SK-N-SH (cell line): Measurements from ENCODE around the gene PLA2G4E. TPM values are rescaled to one million over a fixed set of nuclear protein-coding genes. Genes with fewer than 3 reads are reported as not detected.

Experiments
- CTCF ChIA-PET: fragments of 300-600, 350-600 bp; formaldehyde crosslinking; extraction: SDS; loops from one replicate; lab custom pipeline; 2021; lab: Yijun Ruan, JAX
- POLR2A ChIA-PET: fragments of 350-600 bp; sonication (Branson Sonifier 250); formaldehyde crosslinking; extraction: SDS; loops from one replicate; lab custom pipeline; 2020; ENCODE audit warnings: antibody characterized with exemption, inconsistent platforms; lab: Yijun Ruan, JAX
- DNase-seq: peaks from one replicate; pipeline ENCODE4 v3.0.0; 2012
- H2AFZ ChIP-seq: fragments of 200-600 bp; sonication (generic); 2 replicates; pipeline ENCODE4 v1.8.1; 2016; ENCODE audit warnings: antibody characterized with exemption, mild to moderate bottlenecking, low read depth
- H3F3A ChIP-seq: fragments of 200-600 bp; sonication (generic); replicated peaks from 2 replicates; pipeline ENCODE3; 2016; ENCODE audit warnings: antibody characterized with exemption, mild to moderate bottlenecking; ENCODE audit not compliant: insufficient read depth
- H3K27ac ChIP-seq, 2 experiments: fragments of 200-500 bp in 1 of 2; fragments of 200-600 bp in 1 of 2; sonication (Bioruptor generic) in 1 of 2; sonication (generic), shearing (Covaris generic) in 1 of 2; 2 replicates each; pipeline versions ENCODE4 v1.5.1 to v1.6.1; 2014 to 2016; ENCODE audit warnings: low read depth in 2 of 2, inconsistent platforms in 1 of 2, low read length in 1 of 2, mild to moderate bottlenecking in 1 of 2, mixed read lengths in 1 of 2
- H3K27me3 ChIP-seq: fragments of 200-600 bp; sonication (generic), shearing (Covaris generic); 2 replicates; pipeline ENCODE4 v1.6.1; 2016; ENCODE audit warnings: mixed run types; ENCODE audit not compliant: insufficient read depth
- H3K36me3 ChIP-seq, 2 experiments: fragments of 200-500 bp in 1 of 2; fragments of 200-600 bp in 1 of 2; sonication (Bioruptor generic) in 1 of 2; sonication (generic) in 1 of 2; replicated peaks in 1 of 2; 2 replicates each; pipeline versions ENCODE3 to v1.5.1; 2014 to 2016; ENCODE audit warnings: low read length in 1 of 2, mild to moderate bottlenecking in 1 of 2; ENCODE audit not compliant: insufficient read depth in 2 of 2, control insufficient read depth in 1 of 2
- H3K4me1 ChIP-seq, 2 experiments: fragments of 200-500 bp in 1 of 2; fragments of 200-600 bp in 1 of 2; sonication (Bioruptor generic) in 1 of 2; sonication (generic), shearing (Covaris generic) in 1 of 2; 2 replicates each; pipeline versions ENCODE4 v1.5.1 to v1.6.1; 2014 to 2016; ENCODE audit warnings: low read depth in 1 of 2, low read length in 1 of 2, mixed run types in 1 of 2; ENCODE audit not compliant: insufficient read depth in 2 of 2, control insufficient read depth in 1 of 2
- H3K4me2 ChIP-seq: fragments of 200-600 bp; sonication (generic), shearing (Covaris generic); 2 replicates; pipeline ENCODE4 v1.6.1; 2017; ENCODE audit warnings: mixed run types
- H3K4me3 ChIP-seq, 2 experiments: fragments of 200-500 bp in 1 of 2; fragments of 200-600 bp in 1 of 2; sonication (Bioruptor generic) in 1 of 2; sonication (generic), shearing (Covaris generic) in 1 of 2; 2 replicates each; pipeline versions ENCODE4 v1.5.1 to v1.8.1; 2014 to 2016; ENCODE audit warnings: low read depth in 2 of 2, inconsistent platforms in 1 of 2, low read length in 1 of 2, mild to moderate bottlenecking in 1 of 2, mixed read lengths in 1 of 2, moderate library complexity in 1 of 2
- H3K79me2 ChIP-seq: fragments of 200-600 bp; sonication (generic); 2 replicates; pipeline ENCODE4 v1.8.1; 2017; ENCODE audit warnings: mild to moderate bottlenecking; ENCODE audit not compliant: insufficient read depth
- H3K9ac ChIP-seq: fragments of 200-600 bp; sonication (generic); 2 replicates; pipeline ENCODE4 v1.6.1; 2017; ENCODE audit warnings: mixed run types
- H3K9me2 ChIP-seq: fragments of 200-600 bp; sonication (generic); 2 replicates; pipeline ENCODE4 v1.6.1; 2017; ENCODE audit warnings: mixed run types
- H3K9me3 ChIP-seq: fragments of 200-600 bp; sonication (generic); 2 replicates; pipeline ENCODE4 v1.6.1; 2017; ENCODE audit warnings: mixed run types, mild to moderate bottlenecking, moderate library complexity
- H4K20me1 ChIP-seq: fragments of 200-600 bp; sonication (generic); 2 replicates; pipeline ENCODE4 v1.6.1; 2017; ENCODE audit warnings: mild to moderate bottlenecking, mixed run types; ENCODE audit not compliant: insufficient read depth
- CHD2 ChIP-seq: fragments of 150-350 bp; IDR thresholded peaks from 2 replicates; pipeline ENCODE4 v1.6.1; 2018; ENCODE audit warnings: low read length; ENCODE audit not compliant: partially characterized antibody
- ELF1 ChIP-seq: IDR thresholded peaks from 2 replicates; pipeline ENCODE4 v1.4.0; 2012
- FOXJ3 ChIP-seq: sonication (generic); formaldehyde crosslinking; IDR thresholded peaks from 2 replicates; pipeline ENCODE4 v1.5.1; 2020; ENCODE audit warnings: mild to moderate bottlenecking, missing genetic modification reagents
- GABPA ChIP-seq: IDR thresholded peaks from 2 replicates; pipeline ENCODE4 v1.4.0; 2012; ENCODE audit warnings: low read depth, mild to moderate bottlenecking
- GATA2 ChIP-seq: sonication (generic); formaldehyde crosslinking; IDR thresholded peaks from 2 replicates; pipeline ENCODE4 v1.5.0; 2020; ENCODE audit warnings: mild to moderate bottlenecking, missing genetic modification reagents
- JUND ChIP-seq: IDR thresholded peaks from 2 replicates; pipeline ENCODE4 v1.4.0; 2012
- MEF2A ChIP-seq: IDR thresholded peaks from 2 replicates; pipeline ENCODE4 v1.4.0; 2012; ENCODE audit warnings: low read depth, borderline replicate concordance
- RAD21 ChIP-seq: IDR thresholded peaks from 2 replicates; pipeline ENCODE4 v1.6.1; 2012; ENCODE audit warnings: mild to moderate bottlenecking, low read length
- RCOR1 ChIP-seq: fragments of 150-350 bp; IDR thresholded peaks from 2 replicates; pipeline ENCODE4 v1.6.1; 2017; ENCODE audit warnings: antibody characterized with exemption, low read length
- RFX5 ChIP-seq: IDR thresholded peaks from 2 replicates; pipeline ENCODE4 v1.6.1; 2012; ENCODE audit warnings: mild to moderate bottlenecking, improper control_type of control experiment, low read length
- SMC3 ChIP-seq: IDR thresholded peaks from 2 replicates; pipeline ENCODE4 v1.6.1; 2012; ENCODE audit warnings: low read depth, low read length, improper control_type of control experiment
- TCF12 ChIP-seq: IDR thresholded peaks from 2 replicates; pipeline ENCODE4 v1.4.0; 2012
- TEAD4 ChIP-seq: IDR thresholded peaks from 2 replicates; pipeline ENCODE4 v1.4.0; 2012; ENCODE audit warnings: mild to moderate bottlenecking, borderline replicate concordance; ENCODE audit not compliant: insufficient read depth
- USF1 ChIP-seq: IDR thresholded peaks from 2 replicates; pipeline ENCODE4 v1.4.0; 2012; ENCODE audit warnings: low read depth, borderline replicate concordance
- WGBS: methylation state at CpG from one replicate; pipeline ENCODE4 v1.1.6; 2017; ENCODE audit warnings: low lambda C conversion rate; 5-methylcytosine and 5-hydroxymethylcytosine counted together
- polyA plus RNA-seq, 3 experiments: library from polyadenylated mRNA; depleted of rRNA; stranded (reverse); fragments of >200 nt; gene quantifications; 2 replicates each; pipeline ENCODE4 v1.2.3, GENCODE V29; 2012
- TF ChIP-seq, protein P1 (sequence below): fragments of 150-350 bp; IDR thresholded peaks from 2 replicates; pipeline ENCODE4 v1.6.1; 2017; ENCODE audit warnings: antibody characterized with exemption, low read length, low read depth, borderline replicate concordance
- TF ChIP-seq, protein P2 (sequence below): fragments of 150-350 bp; IDR thresholded peaks from 2 replicates; pipeline ENCODE4 v1.6.1; 2016; ENCODE audit warnings: mild to moderate bottlenecking, low read depth, low read length

The PLA2G4E gene
- polyA plus RNA-seq, 1 of the 3 experiments (the other 2 are of a cell fraction): not detected

DNA sequence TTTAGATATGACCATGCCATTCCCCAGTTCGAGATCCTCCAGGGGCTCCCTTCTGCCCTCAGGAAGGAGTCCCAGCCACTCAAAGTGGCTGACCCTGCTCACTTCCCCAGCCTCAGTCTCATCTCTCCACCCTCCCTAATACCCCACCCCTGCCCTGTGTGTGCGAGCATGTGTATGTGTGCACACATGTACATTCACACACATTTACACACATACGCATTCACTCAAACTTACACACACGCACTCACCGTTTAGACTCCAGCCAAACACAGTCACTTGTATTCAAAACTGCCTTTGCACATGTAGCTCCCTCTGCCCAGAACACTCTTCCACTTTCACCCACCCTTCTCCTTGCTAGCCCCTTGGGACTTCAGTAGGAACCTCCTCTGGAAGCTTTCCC is 11.4 kb downstream of the PLA2G4E start:
- 80% methylated on average over 5 of the region's 5 CpGs for WGBS
- H3K9me2 ChIP-seq: no peaks in the 10 kb centered on the region
- ChIA-PET POLR2A (no interaction called here), CTCF (no interaction called here)
- H3K36me3 ChIP-seq: no peaks in the 10 kb centered on the region
- H3K27me3 ChIP-seq: peaks cover under 1% of the 10 kb centered on the region; the same call in 1 of the 2 replicates
- H3K4me2 ChIP-seq: no peak overlapping the region
- no peak overlapping the region for H3K9ac ChIP-seq
- H3K4me3 ChIP-seq: no peak overlapping the region
- H2AFZ ChIP-seq: no peak overlapping the region
- DNase-seq: no peak
- no peaks in the 10 kb centered on the region for H4K20me1 ChIP-seq
- H3K27ac ChIP-seq: no peak overlapping the region
- H3K79me2 ChIP-seq: no peaks in the 10 kb centered on the region
- H3F3A ChIP-seq: no peaks in the 10 kb centered on the region
- H3K9me3 ChIP-seq: no peaks in the 10 kb centered on the region
- TF ChIP-seq GATA2 (CRISPR knock-in tag): no peak
- no peaks in the 10 kb centered on the region for H3K4me1 ChIP-seq

DNA sequence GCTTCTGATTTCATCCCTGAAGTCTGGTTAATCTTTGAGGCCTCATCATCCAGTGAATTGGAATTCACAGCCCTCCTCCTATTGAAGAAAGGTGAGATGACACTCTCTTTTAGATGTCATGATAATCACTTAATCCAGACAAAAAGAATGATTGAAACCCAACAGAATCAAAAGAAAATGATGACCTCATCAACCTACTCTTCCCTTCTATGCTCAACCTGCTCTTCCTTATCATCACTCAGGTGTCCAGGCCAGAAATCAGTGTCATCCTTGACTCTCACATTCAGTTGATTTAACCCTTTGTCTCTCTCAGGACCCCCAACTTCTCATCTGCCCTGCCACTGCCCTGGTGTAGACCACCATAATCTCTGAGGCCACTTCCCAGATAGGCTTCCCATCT is 11.8 kb downstream of the PLA2G4E start:
- H2AFZ ChIP-seq: no peak overlapping the region
- TF ChIP-seq, protein P1, sequence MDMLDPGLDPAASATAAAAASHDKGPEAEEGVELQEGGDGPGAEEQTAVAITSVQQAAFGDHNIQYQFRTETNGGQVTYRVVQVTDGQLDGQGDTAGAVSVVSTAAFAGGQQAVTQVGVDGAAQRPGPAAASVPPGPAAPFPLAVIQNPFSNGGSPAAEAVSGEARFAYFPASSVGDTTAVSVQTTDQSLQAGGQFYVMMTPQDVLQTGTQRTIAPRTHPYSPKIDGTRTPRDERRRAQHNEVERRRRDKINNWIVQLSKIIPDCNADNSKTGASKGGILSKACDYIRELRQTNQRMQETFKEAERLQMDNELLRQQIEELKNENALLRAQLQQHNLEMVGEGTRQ: no peak
- TF ChIP-seq RCOR1: no peak
- no peak for DNase-seq
- H4K20me1 ChIP-seq: no peaks in the 10 kb centered on the region
- H3F3A ChIP-seq: no peaks in the 10 kb centered on the region
- H3K79me2 ChIP-seq: no peaks in the 10 kb centered on the region
- H3K9ac ChIP-seq: no peak overlapping the region
- no peak overlapping the region for H3K4me2 ChIP-seq
- H3K9me3 ChIP-seq: no peaks in the 10 kb centered on the region
- ChIA-PET POLR2A (no interaction called here), CTCF (interaction anchor here (4.8 kb wide), 1 partner anchor 19 kb away, joined by 21 read pairs; no protein-coding TSS in a partner anchor)
- no peak overlapping the region for H3K27ac ChIP-seq
- no peaks in the 10 kb centered on the region for H3K4me1 ChIP-seq
- no peaks in the 10 kb centered on the region; the same call in 1 of the 2 replicates for H3K27me3 ChIP-seq
- H3K36me3 ChIP-seq: no peaks in the 10 kb centered on the region
- no peak overlapping the region for H3K4me3 ChIP-seq
- no peaks in the 10 kb centered on the region for H3K9me2 ChIP-seq

GRCh38 chr15:42007386-42007785 is 13.5 kb downstream of the PLA2G4E start:
- no peak for TF ChIP-seq FOXJ3 (CRISPR knock-in tag)
- no peak for TF ChIP-seq RAD21
- no peak for TF ChIP-seq RFX5
- TF ChIP-seq MEF2A: no peak
- no peak for TF ChIP-seq ELF1
- TF ChIP-seq CHD2: no peak
- TF ChIP-seq JUND: no peak
- no peak for TF ChIP-seq RCOR1
- no peak for TF ChIP-seq SMC3
- no peak for TF ChIP-seq GABPA
- TF ChIP-seq TEAD4: no peak
- TF ChIP-seq, protein P1: no peak
- TF ChIP-seq USF1: no peak
- TF ChIP-seq, protein P2, sequence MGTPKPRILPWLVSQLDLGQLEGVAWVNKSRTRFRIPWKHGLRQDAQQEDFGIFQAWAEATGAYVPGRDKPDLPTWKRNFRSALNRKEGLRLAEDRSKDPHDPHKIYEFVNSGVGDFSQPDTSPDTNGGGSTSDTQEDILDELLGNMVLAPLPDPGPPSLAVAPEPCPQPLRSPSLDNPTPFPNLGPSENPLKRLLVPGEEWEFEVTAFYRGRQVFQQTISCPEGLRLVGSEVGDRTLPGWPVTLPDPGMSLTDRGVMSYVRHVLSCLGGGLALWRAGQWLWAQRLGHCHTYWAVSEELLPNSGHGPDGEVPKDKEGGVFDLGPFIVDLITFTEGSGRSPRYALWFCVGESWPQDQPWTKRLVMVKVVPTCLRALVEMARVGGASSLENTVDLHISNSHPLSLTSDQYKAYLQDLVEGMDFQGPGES: no peak
- no peak for TF ChIP-seq TCF12
- H3K9me3 ChIP-seq: no peaks in the 10 kb centered on the region
- DNase-seq: no peak
- no peak overlapping the region for H3K9ac ChIP-seq
- ChIA-PET CTCF (interaction anchor here (0.6 to 4.8 kb wide), 2 partner anchors 18 kb away, joined by 3 to 21 read pairs; no protein-coding TSS in a partner anchor), POLR2A (no interaction called here)
- no peaks in the 10 kb centered on the region; the same call in 1 of the 2 replicates for H3K27me3 ChIP-seq
- WGBS: 0% methylated on average over 1 of the region's 1 CpG
- no peaks in the 10 kb centered on the region for H3K4me1 ChIP-seq
- no peaks in the 10 kb centered on the region for H3K9me2 ChIP-seq
- no peak overlapping the region for H2AFZ ChIP-seq
- no peak overlapping the region for H3K4me2 ChIP-seq
- H3K36me3 ChIP-seq: no peaks in the 10 kb centered on the region
- H3K4me3 ChIP-seq: no peak overlapping the region
- no peak overlapping the region for H3K27ac ChIP-seq
- no peaks in the 10 kb centered on the region for H3F3A ChIP-seq
- no peaks in the 10 kb centered on the region for H4K20me1 ChIP-seq
- no peaks in the 10 kb centered on the region for H3K79me2 ChIP-seq
